Vagina (tissue), 2 donors: Measurements from ENCODE around the gene MAK.

Experiments used
- POLR2A ChIP-seq, 2 donors: fragments of 450-650 bp; IDR thresholded peaks; one replicate each; pipeline ENCODE4 v1.6.1; 2017; ENCODE audit warnings: antibody characterized with exemption in 2 of 2, mild to moderate bottlenecking in 2 of 2, moderate library complexity in 2 of 2
- TF ChIP-seq, protein P1 (sequence below), 3 experiments: fragments of 450-650 bp in 2 of 3; fragments of 200-600 bp in 1 of 3; sonication (generic) in 1 of 3; IDR thresholded peaks; one replicate each; pipeline ENCODE4 v1.5.1; 2017 to 2019; ENCODE audit warnings: antibody characterized with exemption in 3 of 3, mild to moderate bottlenecking in 2 of 3, moderate library complexity in 2 of 3

DNA sequence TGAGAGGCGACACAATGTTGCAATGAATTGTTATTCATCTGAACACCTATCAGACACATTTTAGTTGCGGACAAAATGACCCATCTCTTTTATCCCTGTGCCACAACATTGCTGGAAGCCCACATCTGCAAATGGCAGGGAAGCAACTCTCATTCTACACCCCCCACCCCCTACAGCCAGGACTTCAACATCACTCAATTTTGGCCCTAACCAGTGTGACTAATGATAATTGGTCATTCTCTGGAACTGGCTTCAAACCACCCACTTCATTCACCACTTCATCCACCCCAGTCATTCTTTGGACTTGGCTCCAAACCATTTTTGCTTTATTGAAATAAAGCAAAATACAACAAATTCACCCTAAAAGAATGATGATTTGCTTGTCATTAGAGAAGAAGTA is 42.0 kb upstream of the MAK start:
- TF ChIP-seq POLR2A (IDR thresholded peaks at IDR 0.05) = no peak
- TF ChIP-seq, protein P1, sequence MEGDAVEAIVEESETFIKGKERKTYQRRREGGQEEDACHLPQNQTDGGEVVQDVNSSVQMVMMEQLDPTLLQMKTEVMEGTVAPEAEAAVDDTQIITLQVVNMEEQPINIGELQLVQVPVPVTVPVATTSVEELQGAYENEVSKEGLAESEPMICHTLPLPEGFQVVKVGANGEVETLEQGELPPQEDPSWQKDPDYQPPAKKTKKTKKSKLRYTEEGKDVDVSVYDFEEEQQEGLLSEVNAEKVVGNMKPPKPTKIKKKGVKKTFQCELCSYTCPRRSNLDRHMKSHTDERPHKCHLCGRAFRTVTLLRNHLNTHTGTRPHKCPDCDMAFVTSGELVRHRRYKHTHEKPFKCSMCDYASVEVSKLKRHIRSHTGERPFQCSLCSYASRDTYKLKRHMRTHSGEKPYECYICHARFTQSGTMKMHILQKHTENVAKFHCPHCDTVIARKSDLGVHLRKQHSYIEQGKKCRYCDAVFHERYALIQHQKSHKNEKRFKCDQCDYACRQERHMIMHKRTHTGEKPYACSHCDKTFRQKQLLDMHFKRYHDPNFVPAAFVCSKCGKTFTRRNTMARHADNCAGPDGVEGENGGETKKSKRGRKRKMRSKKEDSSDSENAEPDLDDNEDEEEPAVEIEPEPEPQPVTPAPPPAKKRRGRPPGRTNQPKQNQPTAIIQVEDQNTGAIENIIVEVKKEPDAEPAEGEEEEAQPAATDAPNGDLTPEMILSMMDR (IDR thresholded peaks at IDR 0.05) = no peak
